Endothelial cell (in vitro differentiated cells): Measurements from ENCODE around the gene RRAS2. TPM values are rescaled to one million over a fixed set of nuclear protein-coding genes. Genes with fewer than 3 reads are reported as not detected.
"Not testable (repeated sequence)": the region's sequence is repeated elsewhere in the genome, so short reads cannot be mapped to it uniquely, and the experiment has no call there.

Experiments used
- DNase-seq: peaks from one replicate; pipeline ENCODE4 v3.0.0; 2021; ENCODE audit warnings: low spot score
- H3K27ac Mint-ChIP-seq: one replicate; pipeline ENCODE4 v1.8.0; 2021; ENCODE audit warnings: mixed read lengths, inconsistent platforms; ENCODE audit not compliant: unreplicated experiment
- H3K27me3 Mint-ChIP-seq: one replicate; pipeline ENCODE4 v1.8.0; 2021; ENCODE audit warnings: mild to moderate bottlenecking, moderate library complexity, mixed read lengths, inconsistent platforms; ENCODE audit not compliant: unreplicated experiment
- H3K36me3 Mint-ChIP-seq: one replicate; pipeline ENCODE4 v1.8.0; 2021; ENCODE audit warnings: mild to moderate bottlenecking, low read depth, mixed read lengths, inconsistent platforms; ENCODE audit not compliant: unreplicated experiment
- H3K4me1 Mint-ChIP-seq: one replicate; pipeline ENCODE4 v1.8.0; 2021; ENCODE audit warnings: mild to moderate bottlenecking, mixed read lengths, inconsistent platforms; ENCODE audit not compliant: unreplicated experiment
- H3K4me3 Mint-ChIP-seq: one replicate; pipeline ENCODE4 v1.8.0; 2021; ENCODE audit warnings: mild to moderate bottlenecking, mixed read lengths, inconsistent platforms; ENCODE audit not compliant: unreplicated experiment
- H3K9me3 Mint-ChIP-seq: one replicate; pipeline ENCODE4 v1.8.0; 2021; ENCODE audit warnings: mixed read lengths, inconsistent platforms; ENCODE audit not compliant: unreplicated experiment
- total RNA-seq: library from RNA; stranded (reverse); fragmentation: NEBNext Ultra II Directional; extraction: Animal tissue kit (Norgen Biotek cat#: 25700); gene quantifications from one replicate; pipeline ENCODE4 v1.2.1, GENCODE V29; 2021; ENCODE audit not compliant: unreplicated experiment
- TF ChIP-seq, protein P1 (sequence below): fragments of 200-600 bp; sonication (generic); IDR thresholded peaks from one replicate; pipeline ENCODE4 v1.5.0; 2021; ENCODE audit warnings: antibody characterized with exemption; ENCODE audit not compliant: unreplicated experiment

RRAS2 gene
- total RNA-seq, 1 donor from 2014 or later: 59.6 TPM

DNA sequence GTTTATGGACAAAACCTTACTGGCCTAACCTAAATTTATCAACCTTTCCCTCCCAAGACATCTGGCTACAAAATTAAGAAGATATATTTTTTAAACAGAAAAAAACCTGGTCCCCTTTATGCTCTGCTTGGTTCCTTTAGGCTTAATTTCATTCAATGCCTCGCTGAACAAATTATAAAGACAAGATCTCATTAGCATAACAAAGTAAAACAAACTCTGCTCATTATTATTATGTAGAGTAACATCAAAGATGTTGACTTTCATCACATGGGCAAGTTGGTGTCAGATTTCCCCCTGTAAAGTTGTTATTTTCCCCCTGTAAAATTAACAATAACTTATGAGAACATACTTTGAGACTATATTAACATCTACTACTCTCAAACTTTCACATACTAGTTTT is 11.0 kb downstream of the RRAS2 start:
- no peak overlapping the region for H3K27ac Mint-ChIP-seq
- DNase-seq: no peak
- peaks cover 13% of the 10 kb centered on the region for H3K4me1 Mint-ChIP-seq
- no peaks in the 10 kb centered on the region for H3K9me3 Mint-ChIP-seq
- TF ChIP-seq, protein P1, sequence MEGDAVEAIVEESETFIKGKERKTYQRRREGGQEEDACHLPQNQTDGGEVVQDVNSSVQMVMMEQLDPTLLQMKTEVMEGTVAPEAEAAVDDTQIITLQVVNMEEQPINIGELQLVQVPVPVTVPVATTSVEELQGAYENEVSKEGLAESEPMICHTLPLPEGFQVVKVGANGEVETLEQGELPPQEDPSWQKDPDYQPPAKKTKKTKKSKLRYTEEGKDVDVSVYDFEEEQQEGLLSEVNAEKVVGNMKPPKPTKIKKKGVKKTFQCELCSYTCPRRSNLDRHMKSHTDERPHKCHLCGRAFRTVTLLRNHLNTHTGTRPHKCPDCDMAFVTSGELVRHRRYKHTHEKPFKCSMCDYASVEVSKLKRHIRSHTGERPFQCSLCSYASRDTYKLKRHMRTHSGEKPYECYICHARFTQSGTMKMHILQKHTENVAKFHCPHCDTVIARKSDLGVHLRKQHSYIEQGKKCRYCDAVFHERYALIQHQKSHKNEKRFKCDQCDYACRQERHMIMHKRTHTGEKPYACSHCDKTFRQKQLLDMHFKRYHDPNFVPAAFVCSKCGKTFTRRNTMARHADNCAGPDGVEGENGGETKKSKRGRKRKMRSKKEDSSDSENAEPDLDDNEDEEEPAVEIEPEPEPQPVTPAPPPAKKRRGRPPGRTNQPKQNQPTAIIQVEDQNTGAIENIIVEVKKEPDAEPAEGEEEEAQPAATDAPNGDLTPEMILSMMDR: no peak
- no peak overlapping the region for H3K4me3 Mint-ChIP-seq
- no peaks in the 10 kb centered on the region for H3K36me3 Mint-ChIP-seq
- peaks cover 1% of the 10 kb centered on the region for H3K27me3 Mint-ChIP-seq

DNA sequence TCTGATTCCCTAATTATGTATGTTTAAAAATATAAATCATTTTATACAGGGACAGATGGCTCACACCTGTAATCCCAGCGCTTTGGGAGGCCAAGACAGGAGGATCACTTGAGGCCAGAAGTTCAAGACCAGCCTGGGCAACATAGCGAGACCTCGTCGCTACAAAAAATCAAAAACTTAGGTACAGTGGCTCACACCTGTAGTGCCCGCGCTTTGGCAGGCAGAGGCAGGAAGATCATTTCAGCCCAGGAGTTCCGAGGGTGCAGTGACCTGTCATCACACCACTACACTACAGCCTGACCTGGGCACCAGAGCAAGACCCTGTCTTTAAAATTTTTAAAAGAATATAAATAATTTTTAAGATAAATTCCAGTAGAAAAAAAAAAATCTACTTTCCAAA is 11.5 kb downstream of the RRAS2 start:
- Mint-ChIP-seq H3K4me3 (no peak overlapping the region), H3K9me3 (no peaks in the 10 kb centered on the region), H3K36me3 (no peaks in the 10 kb centered on the region), H3K27ac (no peak overlapping the region), H3K27me3 (peaks cover 1% of the 10 kb centered on the region), H3K4me1 (peaks cover 13% of the 10 kb centered on the region)
- TF ChIP-seq, protein P1: no peak
- DNase-seq: no peak

- no peak for DNase-seq
- Mint-ChIP-seq H3K4me3 (no peak overlapping the region), H3K9me3 (no peaks in the 10 kb centered on the region), H3K27me3 (peaks cover 1% of the 10 kb centered on the region), H3K27ac (no peak overlapping the region), H3K36me3 (no peaks in the 10 kb centered on the region), H3K4me1 (peaks cover 22% of the 10 kb centered on the region)
- TF ChIP-seq, protein P1: no peak
Measured at GRCh38 chr11:14346303-14346955, 12.6 kb downstream of the RRAS2 start.

GRCh38 chr11:14345668-14346067 is 13.3 kb downstream of the RRAS2 start:
- H3K9me3 Mint-ChIP-seq: no peaks in the 10 kb centered on the region
- H3K4me3 Mint-ChIP-seq: no peak overlapping the region
- H3K36me3 Mint-ChIP-seq: no peaks in the 10 kb centered on the region
- H3K4me1 Mint-ChIP-seq: peaks cover 27% of the 10 kb centered on the region
- DNase-seq: no peak
- TF ChIP-seq, protein P1: no peak
- H3K27ac Mint-ChIP-seq: peak overlapping the region; percentile 9
- peaks cover 1% of the 10 kb centered on the region for H3K27me3 Mint-ChIP-seq

DNA sequence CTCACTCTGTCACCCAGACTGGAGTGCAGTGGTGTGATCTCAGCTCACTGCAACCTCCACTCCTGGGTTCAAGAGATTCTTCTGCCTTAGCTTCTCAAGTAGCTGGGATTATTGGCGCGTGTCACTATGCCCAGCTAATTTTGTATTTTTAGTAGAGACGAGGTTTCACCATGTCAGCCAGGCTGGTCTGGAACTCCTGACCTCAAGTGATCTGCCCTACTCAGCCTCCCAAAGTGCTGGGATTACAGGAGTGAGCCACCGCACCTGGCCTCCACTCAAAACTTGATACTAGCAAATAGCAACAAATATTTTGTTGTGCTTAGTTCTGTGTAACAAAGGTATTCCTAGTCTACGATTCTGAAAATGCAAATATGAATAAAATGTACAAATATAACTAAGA is 14.0 kb downstream of the RRAS2 start:
- H3K27ac Mint-ChIP-seq, DNase-seq, H3K9me3 Mint-ChIP-seq, H3K27me3 Mint-ChIP-seq, H3K36me3 Mint-ChIP-seq, H3K4me3 Mint-ChIP-seq: not testable (repeated sequence)
- peaks cover 29% of the 10 kb centered on the region for H3K4me1 Mint-ChIP-seq
